Nephron (organoid): ENCODE results near the gene ULBP2.
"Not testable (repeated sequence)": the region's sequence is repeated elsewhere in the genome, so short reads cannot be mapped to it uniquely, and the experiment has no call there.

Experiments used
- H3K27ac Mint-ChIP-seq, 3 experiments: 2 replicates each; pipeline ENCODE4 v1.8.0; 2020; ENCODE audit warnings: mixed read lengths in 3 of 3, mild to moderate bottlenecking in 2 of 3, moderate library complexity in 1 of 3
- H3K27me3 Mint-ChIP-seq: 2 replicates; pipeline ENCODE4 v1.8.0; 2021; ENCODE audit warnings: low read depth, mild to moderate bottlenecking, moderate library complexity, mixed read lengths
- H3K36me3 Mint-ChIP-seq: 2 replicates; pipeline ENCODE4 v1.8.0; 2020; ENCODE audit warnings: low read depth, mixed read lengths
- H3K4me1 Mint-ChIP-seq: 2 replicates; pipeline ENCODE4 v1.8.0; 2020; ENCODE audit warnings: mixed read lengths
- H3K4me3 Mint-ChIP-seq, 3 experiments: 2 replicates each; pipeline ENCODE4 v1.8.0; 2020; ENCODE audit warnings: mild to moderate bottlenecking in 3 of 3, mixed read lengths in 3 of 3, moderate library complexity in 2 of 3
- H3K9me3 Mint-ChIP-seq: 2 replicates; pipeline ENCODE4 v1.8.0; 2020; ENCODE audit warnings: mixed read lengths
- CTCF ChIP-seq, 3 experiments: fragments of 200-600 bp; sonication (generic); IDR thresholded peaks; one replicate each; pipeline ENCODE4 v1.5.0; 2021; ENCODE audit warnings: antibody characterized with exemption in 3 of 3; ENCODE audit not compliant: unreplicated experiment in 3 of 3

The ULBP2 gene

GRCh38 chr6:149969635-149970034 lies 27.8 kb downstream of the ULBP2 start:
- H3K9me3 Mint-ChIP-seq = peaks cover 8% of the 10 kb centered on the region
- no peak overlapping the region for H3K27ac Mint-ChIP-seq
- H3K4me3 Mint-ChIP-seq = no peak overlapping the region
- H3K36me3 Mint-ChIP-seq = no peaks in the 10 kb centered on the region
- peaks cover 9% of the 10 kb centered on the region for H3K4me1 Mint-ChIP-seq
- no peak for TF ChIP-seq CTCF (IDR thresholded peaks at IDR 0.05; ENCODE audit: unreplicated experiment in 3 of 3)
- H3K27me3 Mint-ChIP-seq = peaks cover 98% of the 10 kb centered on the region

DNA sequence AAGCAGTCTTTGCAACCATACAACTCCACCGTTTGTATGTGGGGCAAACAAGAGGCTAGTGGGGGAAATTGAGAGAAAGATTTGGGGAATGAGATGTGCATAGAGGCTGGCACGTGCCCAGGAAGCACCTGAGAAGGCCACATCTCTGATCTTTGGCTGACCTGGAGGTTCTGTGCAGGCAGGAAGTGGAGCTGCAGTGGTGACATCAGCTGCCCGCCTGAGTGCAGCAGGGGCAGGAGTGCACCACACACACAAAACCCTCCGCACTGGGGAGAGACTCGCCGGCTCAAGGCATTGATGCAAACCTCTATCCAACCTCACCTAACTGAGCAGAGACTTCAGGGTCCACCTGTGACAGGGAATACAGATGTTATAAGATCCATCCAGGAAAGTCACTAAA lies 32.6 kb downstream of the ULBP2 start:
- not testable (repeated sequence) for H3K4me3 Mint-ChIP-seq, H3K27ac Mint-ChIP-seq, H3K36me3 Mint-ChIP-seq, H3K4me1 Mint-ChIP-seq
- Mint-ChIP-seq H3K27me3 (peaks cover 98% of the 10 kb centered on the region), H3K9me3 (peaks cover 13% of the 10 kb centered on the region)

- Mint-ChIP-seq H3K27me3 (peaks cover 98% of the 10 kb centered on the region), H3K9me3 (peaks cover 13% of the 10 kb centered on the region), H3K4me3 (no peak overlapping the region), H3K27ac (no peak overlapping the region), H3K4me1 (no peaks in the 10 kb centered on the region), H3K36me3 (no peaks in the 10 kb centered on the region)
- TF ChIP-seq CTCF (IDR thresholded peaks at IDR 0.05; ENCODE audit: unreplicated experiment in 3 of 3) = no peak
These were observed 33.0 kb downstream of the ULBP2 start for GRCh38 chr6:149974825-149975224.

DNA sequence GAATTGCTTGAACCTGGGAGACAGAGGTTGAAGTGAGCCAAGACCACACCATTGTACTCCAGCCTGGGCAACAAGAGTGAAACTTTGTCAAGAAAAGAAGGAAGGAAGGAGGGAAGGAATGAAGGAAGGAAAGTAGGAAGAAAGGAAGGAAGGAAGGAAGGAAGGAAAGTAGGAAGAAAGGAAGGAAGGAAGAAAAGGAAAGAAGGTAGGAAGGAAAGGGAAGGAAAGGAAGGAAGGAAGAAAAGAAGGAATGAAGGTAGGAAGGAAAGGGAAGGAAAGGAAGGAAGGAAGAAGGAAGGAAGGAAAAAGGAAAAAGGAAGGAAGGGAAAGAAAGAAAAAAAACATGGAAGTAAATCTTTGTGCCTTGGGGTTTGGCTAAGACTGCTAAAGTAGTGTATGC lies 33.6 kb downstream of the ULBP2 start:
- Mint-ChIP-seq H3K4me3 (no peak overlapping the region), H3K27ac (no peak overlapping the region), H3K36me3 (no peaks in the 10 kb centered on the region), H3K9me3 (peaks cover 10% of the 10 kb centered on the region), H3K27me3 (peaks cover 98% of the 10 kb centered on the region), H3K4me1 (no peaks in the 10 kb centered on the region)
- no peak for TF ChIP-seq CTCF (IDR thresholded peaks at IDR 0.05; ENCODE audit: unreplicated experiment in 3 of 3)

DNA sequence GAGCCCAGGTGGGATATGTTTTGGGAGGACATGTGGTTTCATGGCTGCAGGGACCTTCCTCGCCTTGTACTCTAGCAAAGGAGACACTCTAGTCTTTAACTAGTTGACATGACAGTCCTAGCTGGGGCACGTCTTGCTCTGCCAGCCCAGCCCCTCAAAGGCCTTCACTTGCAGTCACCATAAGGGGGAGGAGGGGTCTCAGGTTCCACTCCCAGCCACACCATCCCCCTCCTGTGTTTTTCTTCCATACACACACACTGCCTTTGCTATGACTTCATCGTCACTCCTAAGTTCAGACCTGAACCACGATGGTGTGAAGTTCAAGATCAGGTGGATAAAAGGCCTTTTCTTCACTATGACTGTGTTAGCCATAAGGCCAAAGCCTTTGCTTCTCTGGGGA lies 35.4 kb downstream of the ULBP2 start:
- peaks cover 99% of the 10 kb centered on the region for H3K27me3 Mint-ChIP-seq

DNA sequence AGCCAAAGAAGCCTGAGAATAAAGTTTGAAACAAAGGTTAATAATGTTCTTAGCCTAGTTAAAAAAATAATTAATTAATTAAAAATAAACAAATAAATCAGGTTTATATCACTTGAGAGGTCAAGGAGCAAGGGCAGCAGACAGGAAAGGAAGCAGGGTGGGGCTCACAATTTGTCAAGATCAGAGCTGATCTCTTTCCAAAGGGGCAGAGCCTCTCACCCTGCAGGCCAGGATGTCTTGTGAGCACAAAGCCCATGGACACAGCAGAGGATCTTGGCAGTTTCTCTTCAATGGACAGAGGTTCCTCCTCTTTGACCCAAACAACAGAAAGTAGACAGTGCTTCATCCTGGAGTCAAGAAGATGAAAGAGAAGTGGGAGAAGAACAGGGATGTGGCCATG lies 36.8 kb downstream of the ULBP2 start:
- no peak overlapping the region for H3K4me3 Mint-ChIP-seq
- no peak for TF ChIP-seq CTCF (IDR thresholded peaks at IDR 0.05; ENCODE audit: unreplicated experiment in 3 of 3)
- H3K27me3 Mint-ChIP-seq = peaks cover 100% of the 10 kb centered on the region
- no peaks in the 10 kb centered on the region for H3K4me1 Mint-ChIP-seq
- H3K36me3 Mint-ChIP-seq = no peaks in the 10 kb centered on the region
- H3K27ac Mint-ChIP-seq = no peak overlapping the region
- peaks cover 9% of the 10 kb centered on the region for H3K9me3 Mint-ChIP-seq

More for the DNA sequence above, 35.4 kb downstream of the ULBP2 start:
- TF ChIP-seq CTCF (IDR thresholded peaks at IDR 0.05; ENCODE audit: unreplicated experiment in 3 of 3) = no peak
- H3K9me3 Mint-ChIP-seq = peaks cover 9% of the 10 kb centered on the region
- H3K36me3 Mint-ChIP-seq = no peaks in the 10 kb centered on the region
- no peak overlapping the region for H3K27ac Mint-ChIP-seq
- no peak overlapping the region for H3K4me3 Mint-ChIP-seq
- no peaks in the 10 kb centered on the region for H3K4me1 Mint-ChIP-seq
